Measurements from ENCODE around the gene DCBLD1.

DNA sequence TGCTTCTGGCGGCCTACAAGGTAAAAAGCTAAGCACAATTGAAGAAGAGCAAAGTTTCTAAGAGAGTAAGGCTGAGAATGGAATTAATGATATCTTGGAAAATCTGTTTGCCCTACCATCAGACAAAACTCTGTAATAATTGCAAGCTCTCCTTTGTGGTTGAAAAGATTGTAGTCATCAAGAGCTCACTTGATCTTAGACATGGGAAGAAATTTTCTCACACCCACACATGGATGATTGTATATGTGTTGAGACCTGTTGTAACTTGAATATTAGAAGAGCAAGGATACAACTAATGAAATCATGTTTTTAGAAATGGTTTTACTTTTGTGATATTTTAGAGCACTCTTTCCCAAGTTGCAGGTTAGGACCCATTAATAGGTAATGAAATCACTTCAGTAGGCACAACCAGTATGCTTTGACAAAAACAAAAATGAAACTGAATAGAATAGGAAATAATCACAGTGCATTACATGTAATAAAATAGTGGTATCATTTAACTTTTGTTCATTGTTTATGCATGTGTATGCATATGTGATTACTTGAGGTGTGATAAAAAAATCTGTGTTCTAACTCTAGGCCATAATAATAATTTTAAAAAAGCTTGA lies 14.0 kb downstream of the DCBLD1 start:
- TF ChIP-seq, protein P1, sequence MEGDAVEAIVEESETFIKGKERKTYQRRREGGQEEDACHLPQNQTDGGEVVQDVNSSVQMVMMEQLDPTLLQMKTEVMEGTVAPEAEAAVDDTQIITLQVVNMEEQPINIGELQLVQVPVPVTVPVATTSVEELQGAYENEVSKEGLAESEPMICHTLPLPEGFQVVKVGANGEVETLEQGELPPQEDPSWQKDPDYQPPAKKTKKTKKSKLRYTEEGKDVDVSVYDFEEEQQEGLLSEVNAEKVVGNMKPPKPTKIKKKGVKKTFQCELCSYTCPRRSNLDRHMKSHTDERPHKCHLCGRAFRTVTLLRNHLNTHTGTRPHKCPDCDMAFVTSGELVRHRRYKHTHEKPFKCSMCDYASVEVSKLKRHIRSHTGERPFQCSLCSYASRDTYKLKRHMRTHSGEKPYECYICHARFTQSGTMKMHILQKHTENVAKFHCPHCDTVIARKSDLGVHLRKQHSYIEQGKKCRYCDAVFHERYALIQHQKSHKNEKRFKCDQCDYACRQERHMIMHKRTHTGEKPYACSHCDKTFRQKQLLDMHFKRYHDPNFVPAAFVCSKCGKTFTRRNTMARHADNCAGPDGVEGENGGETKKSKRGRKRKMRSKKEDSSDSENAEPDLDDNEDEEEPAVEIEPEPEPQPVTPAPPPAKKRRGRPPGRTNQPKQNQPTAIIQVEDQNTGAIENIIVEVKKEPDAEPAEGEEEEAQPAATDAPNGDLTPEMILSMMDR (IDR thresholded peaks at IDR 0.05; ENCODE audit: low read depth, low read length, poor library complexity, severe bottlenecking) = no peak
- TF ChIP-seq EZH2phosphoT487 (IDR thresholded peaks at IDR 0.05; ENCODE audit: borderline replicate concordance, low read length) = no peak
